ENCODE measurements around the gene PSMC1. TPM values are rescaled to one million over a fixed set of nuclear protein-coding genes. Genes with fewer than 3 reads are reported as not detected.
A peak's percentile ranks its signal among the peaks of the same experiment; 100 is the strongest.

The PSMC1 gene
- total and polyA plus RNA-seq, 8 donors, result 64.3 to 118 (median 107) TPM

DNA sequence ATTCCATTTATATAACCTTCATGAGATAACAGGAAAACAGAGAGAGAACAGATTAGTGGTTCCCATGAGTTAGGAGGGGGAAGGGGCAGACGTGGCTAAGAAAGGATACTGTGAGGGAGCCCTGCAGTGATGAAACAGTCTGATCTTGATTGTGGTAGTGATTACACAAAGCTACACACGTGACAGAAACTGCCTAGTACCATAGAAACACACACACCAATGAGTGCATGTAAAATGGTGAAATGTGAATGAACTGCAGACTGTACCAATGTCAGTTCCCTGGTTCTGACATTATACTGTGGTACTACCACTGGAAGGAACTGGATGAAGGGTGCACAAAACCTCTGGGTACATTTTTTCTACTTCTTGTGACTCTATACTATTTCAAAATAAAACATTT lies 38.5 kb downstream of the PSMC1 start:
- H3K27me3 ChIP-seq, result no peaks in the 10 kb centered on the region
- ATAC-seq, result peak; percentile 25
- no peak for TF ChIP-seq CTCF (IDR thresholded peaks at IDR 0.05)

GRCh38 chr14:90295870-90296516 lies 39.6 kb downstream of the PSMC1 start:
- TF ChIP-seq CTCF (IDR thresholded peaks at IDR 0.05), result no peak
- H3K27me3 ChIP-seq, result no peaks in the 10 kb centered on the region
- no peaks in the 10 kb centered on the region for H3K9me3 ChIP-seq
- ATAC-seq (peak; percentile 49), DNase-seq (no peak)
- H3K4me1 ChIP-seq, result peaks cover 0 to 46% of the 10 kb centered on the region in 2 donors
- peaks cover 0 to 58% of the 10 kb centered on the region in 2 donors for H3K36me3 ChIP-seq
- no peak overlapping the region for H3K4me3 ChIP-seq
- intact Hi-C loops (cut with DNase I), result no loop called here
- H3K27ac ChIP-seq, result peak overlapping the region in 1 of 2 donors; percentile 89

More for the DNA sequence above, 38.5 kb downstream of the PSMC1 start:
- peak overlapping the region in 1 of 2 donors; percentile 89 for H3K27ac ChIP-seq
- intact Hi-C loops (cut with DNase I), result no loop called here
- no peak overlapping the region for H3K4me3 ChIP-seq
- H3K9me3 ChIP-seq, result no peaks in the 10 kb centered on the region
- peaks cover 0 to 67% of the 10 kb centered on the region in 2 donors for H3K36me3 ChIP-seq
- DNase-seq, result no peak
- peaks cover 0 to 38% of the 10 kb centered on the region in 2 donors for H3K4me1 ChIP-seq

- Histone ChIP-seq H3K4me1 (peaks cover 0 to 53% of the 10 kb centered on the region in 2 donors), H3K4me3 (no peak overlapping the region), H3K36me3 (peaks cover 0 to 52% of the 10 kb centered on the region in 2 donors), H3K27ac (peak overlapping the region in 1 of 2 donors; percentile 89), H3K27me3 (no peaks in the 10 kb centered on the region), H3K9me3 (no peaks in the 10 kb centered on the region)
- ATAC-seq (no peak), DNase-seq (no peak)
- intact Hi-C loops (cut with DNase I), result no loop called here
- TF ChIP-seq CTCF (IDR thresholded peaks at IDR 0.05), result no peak
Observed at GRCh38 chr14:90296641-90297040, 40.3 kb downstream of the PSMC1 start.

GRCh38 chr14:90297876-90298629 lies 41.7 kb downstream of the PSMC1 start:
- H3K36me3 ChIP-seq, result peaks cover 0 to 49% of the 10 kb centered on the region in 2 donors
- ATAC-seq, result no peak
- intact Hi-C loops (cut with DNase I), result no loop called here
- DNase-seq, result no peak
- no peak for TF ChIP-seq CTCF (IDR thresholded peaks at IDR 0.05)
- peak overlapping the region in 1 of 2 donors; percentile 89 for H3K27ac ChIP-seq
- no peaks in the 10 kb centered on the region for H3K9me3 ChIP-seq
- H3K4me1 ChIP-seq, result peaks cover 0 to 58% of the 10 kb centered on the region in 2 donors
- no peaks in the 10 kb centered on the region for H3K27me3 ChIP-seq
- H3K4me3 ChIP-seq, result no peak overlapping the region

DNA sequence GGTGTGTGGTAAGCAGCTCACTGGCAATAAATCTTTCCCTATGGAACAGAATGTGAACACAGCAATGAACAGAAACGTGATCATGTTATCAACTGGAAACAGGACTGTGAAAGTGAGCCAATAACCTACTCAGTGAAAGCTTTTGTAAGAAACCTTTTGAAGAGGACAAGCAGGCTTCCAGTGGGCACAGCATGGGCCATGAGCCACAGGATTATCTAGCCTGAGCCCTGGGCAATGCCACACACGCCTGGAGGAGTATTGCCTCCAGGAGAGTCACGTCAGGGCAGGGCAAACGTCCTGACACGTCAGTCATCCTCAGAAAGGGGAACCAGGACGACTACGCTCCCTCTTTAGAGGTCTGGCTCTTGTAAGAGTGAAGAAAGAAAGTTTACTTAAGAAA lies 43.1 kb downstream of the PSMC1 start:
- Histone ChIP-seq H3K9me3 (no peaks in the 10 kb centered on the region), H3K4me3 (no peak overlapping the region), H3K27ac (peak overlapping the region in 1 of 2 donors; percentile 79), H3K27me3 (no peaks in the 10 kb centered on the region), H3K36me3 (peaks cover 0 to 55% of the 10 kb centered on the region in 2 donors), H3K4me1 (peaks cover 0 to 51% of the 10 kb centered on the region in 2 donors)
- no peak for TF ChIP-seq CTCF (IDR thresholded peaks at IDR 0.05)
- DNase-seq (peak in 2 of 4 donors; percentile 72 to 83), ATAC-seq (peak; percentile 55)
- intact Hi-C loops (cut with DNase I), result no loop called here
